ENCODE measurements around the gene TVP23C.
"Not testable (repeated sequence)": the region's sequence is repeated elsewhere in the genome, so short reads cannot be mapped to it uniquely, and the experiment has no call there.

Gene TVP23C

DNA sequence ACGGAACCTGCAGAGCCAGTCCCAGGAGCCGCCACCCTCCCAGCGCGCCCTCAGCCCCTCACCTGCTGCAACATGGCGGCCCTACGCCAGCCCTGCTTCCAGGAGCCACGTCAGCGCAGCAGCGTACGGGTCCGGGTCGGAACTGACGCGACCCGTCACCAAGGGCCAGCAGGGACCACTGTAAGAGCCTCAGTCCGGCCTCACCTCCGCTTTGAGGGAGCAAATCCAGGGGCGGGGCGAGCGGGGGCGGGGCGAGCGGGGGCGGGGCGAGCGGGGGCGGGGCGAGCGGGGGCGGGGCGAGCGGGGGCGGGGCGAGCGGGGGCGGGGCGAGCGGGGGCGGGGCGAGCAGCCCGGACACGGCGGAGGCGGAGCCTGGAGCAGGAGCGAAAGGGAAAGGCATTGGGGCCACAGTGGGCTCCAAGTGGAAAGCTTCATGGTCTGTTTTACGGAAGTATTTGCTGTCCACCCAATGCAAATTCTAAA lies at the start of gene TVP23C:
TVP23C (minus strand) TSS at position 109 of the 483 bp plus-strand sequence; CDS start at position 74, 35 bp downstream.
- DNase-seq = peak; percentile 18

DNA sequence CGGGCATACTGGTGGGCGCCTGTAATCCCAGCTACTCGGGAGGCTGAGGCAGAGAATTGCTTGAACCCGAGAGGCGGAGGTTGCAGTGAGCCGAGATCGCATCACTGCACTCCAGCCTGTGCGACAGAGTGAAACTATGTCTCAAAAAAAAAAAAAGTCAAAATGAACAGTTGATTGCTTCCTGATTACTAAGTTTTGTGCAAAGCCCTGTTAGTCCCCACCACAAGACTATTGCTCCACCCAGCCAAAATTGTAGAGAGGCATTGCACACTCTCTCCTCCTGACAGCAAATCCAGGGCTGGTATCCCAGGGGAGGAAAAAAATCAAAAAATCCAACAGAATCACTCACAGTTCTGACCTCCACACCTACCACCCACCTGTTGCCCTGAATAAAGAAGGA lies 29.7 kb upstream of the TVP23C start:
- DNase-seq = not testable (repeated sequence)

DNA sequence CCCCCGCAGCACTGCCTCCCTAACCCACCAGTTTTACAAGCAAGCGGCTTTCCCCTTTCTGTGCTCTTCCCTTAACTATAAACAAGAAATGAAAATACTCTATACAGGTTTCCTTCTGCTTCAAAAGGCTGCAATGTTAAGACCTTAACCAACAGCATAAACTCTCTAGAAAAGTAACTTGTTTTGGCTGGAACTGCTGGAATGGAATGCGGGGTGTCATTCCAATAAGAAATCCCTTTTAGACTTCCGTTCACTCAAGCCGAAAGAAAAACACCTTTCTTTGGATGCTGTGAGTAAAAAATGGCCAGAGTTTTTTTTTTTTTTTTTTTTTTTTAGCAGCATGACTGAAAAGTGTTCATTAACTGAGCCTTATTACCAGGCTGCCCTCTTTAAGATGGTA lies 28.7 kb upstream of the TVP23C start:
- DNase-seq = not testable (repeated sequence)

DNA sequence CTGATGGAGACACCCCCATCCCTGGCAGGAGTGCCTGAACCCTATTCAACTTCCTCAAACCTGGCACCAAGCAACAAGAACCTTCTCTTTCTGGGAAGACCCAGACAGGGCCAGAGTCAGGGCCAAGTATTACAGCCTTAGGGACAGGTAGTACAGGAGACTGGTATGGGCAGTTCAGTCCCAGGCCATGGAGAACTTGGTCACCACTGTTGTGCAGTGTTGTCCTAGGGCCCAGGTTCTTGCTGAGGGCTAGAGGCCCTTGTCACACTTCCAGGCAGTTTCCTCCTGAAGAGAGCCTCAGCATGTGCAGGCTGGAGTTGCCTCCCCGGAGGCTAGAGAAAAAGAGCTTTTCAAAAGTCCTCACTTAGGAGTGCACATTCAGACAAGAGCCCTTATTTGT lies 27.6 kb upstream of the TVP23C start:
- DNase-seq = not testable (repeated sequence)

DNA sequence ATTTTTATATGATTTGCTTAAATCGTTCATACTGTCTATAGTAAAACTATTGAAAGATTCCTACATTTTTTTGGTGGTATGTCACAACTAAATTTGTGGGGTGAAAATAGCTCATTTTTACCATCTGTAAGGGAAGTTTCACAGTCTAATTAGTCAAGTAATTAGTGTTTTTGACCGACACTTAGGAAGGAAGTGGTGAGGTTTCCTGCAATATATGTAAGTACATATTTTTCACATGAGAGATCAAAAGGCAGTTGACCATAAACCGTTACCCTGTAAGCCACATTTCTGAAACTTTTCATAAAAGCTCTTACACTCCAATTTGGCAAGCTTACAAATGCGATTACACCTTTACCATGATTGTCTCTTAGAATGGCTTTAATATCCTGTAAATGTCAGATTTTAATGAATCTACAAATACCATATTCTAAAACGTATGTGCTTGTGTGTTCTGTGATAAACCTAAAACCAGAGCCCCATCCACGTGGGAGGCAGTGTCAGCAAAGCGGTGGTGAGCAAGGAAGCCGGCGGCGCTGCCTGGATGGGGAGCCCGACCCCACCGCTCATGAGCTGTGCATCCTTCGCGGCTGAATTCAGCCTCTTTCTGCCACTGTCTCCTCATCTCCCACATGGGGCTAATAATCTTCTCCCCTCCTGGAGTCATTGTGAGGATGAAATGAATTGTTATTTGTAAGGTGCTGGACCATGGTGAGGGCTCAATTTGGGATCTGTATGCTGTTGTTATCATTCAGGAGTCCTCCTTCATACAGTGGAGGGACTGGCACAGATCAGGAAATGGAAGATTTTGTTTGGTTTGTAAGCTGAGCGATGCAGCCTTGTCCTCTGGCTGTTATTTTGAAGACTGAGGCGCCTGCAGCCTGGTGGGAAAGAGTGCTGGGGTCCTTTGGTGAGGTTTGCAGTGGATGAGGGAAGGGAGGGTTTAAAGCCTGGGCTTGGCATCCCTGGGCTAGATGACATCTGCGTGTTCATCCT lies 26.6 kb upstream of the TVP23C start:
- not testable (repeated sequence) for DNase-seq

DNA sequence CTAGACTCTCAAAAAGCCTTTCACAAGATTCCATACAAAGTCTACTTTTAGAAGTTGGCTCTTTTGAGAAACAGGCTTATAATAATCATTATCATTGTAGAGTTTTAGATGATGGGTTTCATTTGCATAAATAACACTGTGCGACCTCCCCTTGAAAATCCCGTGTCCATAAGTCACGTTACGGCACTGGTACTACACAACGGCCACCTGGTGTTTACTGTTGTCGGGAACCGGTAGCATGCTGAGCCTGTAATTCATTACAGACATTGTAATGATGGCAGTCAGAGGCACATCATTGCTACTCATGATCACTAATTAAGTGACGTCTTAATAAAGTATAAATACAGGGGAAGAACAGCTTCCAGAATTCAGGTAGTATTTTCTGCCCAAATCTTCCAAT lies 24.7 kb upstream of the TVP23C start:
- DNase-seq = not testable (repeated sequence)

DNA sequence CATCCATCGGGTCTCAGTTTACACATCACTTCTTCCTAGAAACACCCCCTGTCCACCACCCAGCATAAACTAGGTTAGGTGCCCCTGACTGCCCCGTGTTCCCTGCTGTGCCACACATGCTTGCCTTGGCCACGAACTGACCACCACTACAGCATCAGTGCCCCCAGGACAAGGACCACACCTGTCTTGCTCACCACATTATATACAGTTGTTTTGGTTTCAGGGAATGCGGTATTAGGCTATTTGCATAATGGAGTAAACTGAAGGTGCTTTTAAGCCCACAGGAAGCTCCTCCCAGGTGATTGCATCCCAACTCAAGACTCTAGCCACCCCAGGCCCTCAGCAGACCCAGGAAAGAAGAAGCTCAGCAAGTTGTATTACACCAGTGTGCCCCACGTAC lies 20.0 kb upstream of the TVP23C start:
- DNase-seq = not testable (repeated sequence)

DNA sequence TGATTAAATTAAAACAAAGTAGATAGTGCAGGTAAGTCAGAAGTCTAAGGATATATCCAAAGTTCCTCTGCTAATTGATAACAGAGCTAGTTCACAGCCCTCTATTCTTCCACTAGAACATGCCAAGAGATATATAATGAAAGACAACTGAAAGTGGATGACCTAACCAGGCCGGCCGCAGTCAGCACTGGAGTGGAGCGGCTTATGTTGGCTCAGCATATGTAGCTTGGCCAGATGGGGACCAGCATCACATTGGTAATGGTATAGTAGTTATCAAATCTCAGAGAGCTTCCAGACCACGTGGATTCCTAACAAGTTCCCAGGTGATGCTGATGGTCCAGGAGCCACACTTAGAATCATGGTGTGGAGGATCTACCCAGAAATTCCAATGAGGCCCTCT lies 18.2 kb upstream of the TVP23C start:
- not testable (repeated sequence) for DNase-seq

DNA sequence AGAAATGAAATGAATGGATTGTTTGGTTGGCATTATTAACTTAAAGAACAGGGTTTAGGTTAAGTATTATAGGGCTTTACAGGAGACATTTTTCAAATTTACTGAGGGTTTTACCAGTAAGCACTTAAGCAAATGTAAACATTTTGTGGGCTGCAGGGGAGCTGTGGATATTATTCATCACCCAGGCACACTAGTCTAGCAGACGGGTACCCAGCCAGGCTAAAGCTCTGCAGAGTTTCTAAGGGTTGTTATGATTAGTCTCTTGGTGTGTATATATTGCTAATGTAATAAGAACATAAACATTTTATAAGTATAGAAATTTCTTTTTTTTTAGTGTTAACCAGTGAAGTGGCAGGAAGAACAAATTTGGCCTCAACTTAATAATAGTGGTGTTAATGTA lies 13.6 kb upstream of the TVP23C start:
- DNase-seq = not testable (repeated sequence)

DNA sequence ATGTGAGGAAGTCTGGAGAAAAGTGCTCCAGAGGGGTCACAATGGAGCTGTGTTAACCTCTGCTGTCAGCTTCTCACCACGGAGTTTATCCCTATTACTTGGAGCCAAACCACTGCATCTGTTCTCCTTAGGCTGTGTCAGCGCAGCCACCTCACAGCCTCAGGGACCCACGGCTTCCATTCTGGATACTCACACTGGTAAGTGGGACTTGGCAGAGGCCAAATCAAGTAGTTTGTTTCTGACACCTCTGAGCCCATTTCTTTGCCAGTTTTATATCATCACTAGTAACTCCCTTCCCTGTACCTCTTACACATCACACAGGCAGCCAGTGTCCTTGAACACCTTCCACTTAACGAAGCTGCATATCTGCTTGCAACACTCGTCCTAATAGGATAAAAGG lies 11.4 kb upstream of the TVP23C start:
- not testable (repeated sequence) for DNase-seq

DNA sequence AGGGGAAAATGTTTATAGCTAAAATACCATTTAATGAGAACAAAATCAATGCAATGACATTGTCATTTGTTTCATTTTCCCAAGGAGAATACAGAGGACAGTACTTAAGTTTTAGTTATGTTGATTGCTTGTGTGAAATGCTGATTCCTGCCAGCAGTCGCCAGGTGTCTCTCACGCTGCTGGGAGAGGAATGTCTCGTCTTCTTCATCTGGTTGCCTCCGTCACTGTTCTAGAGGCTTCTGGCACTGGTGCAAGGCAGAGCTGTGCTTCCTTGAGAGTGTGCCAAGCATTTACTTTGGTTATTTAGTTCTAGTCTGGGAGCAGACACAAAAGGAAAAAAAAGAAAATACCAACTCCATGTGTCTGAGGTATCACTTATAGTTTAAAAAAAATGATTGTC lies 10.6 kb upstream of the TVP23C start:
- DNase-seq = not testable (repeated sequence)

DNA sequence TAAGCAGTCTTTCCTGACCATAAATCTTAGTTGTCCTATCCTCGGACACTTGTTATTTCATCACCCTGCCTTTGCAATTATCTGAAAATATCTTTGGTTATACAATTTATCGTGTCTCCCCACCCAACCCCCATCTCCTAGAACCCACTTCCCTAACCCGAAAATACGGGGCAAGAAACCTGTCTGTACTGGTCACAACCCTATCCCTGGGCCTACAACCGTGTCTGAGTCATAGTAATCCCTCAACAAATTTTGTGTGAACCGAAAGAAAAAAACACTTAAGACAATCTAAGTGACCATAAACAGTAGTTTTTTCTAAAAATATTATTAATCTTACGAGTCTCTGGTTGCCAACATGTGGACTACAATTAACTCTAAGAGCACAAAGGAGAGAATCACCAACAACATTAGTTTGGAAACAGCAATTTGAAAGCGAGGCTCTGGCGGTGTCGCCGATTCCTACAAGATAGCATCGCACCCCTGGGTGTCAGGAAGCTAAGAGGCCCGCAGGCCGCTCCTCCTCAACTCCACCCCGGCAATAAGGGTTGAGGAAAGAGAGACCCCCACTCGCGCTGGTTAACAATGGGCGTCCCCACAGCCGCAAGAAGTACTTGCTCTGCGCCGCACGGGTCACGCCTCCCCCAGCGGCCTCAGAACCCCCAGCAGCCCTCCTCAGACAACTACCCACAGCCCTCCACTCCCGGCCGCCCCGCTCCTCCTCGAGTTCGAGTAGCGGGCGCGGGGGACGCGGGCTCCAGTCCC lies 489 bp downstream of the TVP23C start:
- DNase-seq = not testable (repeated sequence)

DNA sequence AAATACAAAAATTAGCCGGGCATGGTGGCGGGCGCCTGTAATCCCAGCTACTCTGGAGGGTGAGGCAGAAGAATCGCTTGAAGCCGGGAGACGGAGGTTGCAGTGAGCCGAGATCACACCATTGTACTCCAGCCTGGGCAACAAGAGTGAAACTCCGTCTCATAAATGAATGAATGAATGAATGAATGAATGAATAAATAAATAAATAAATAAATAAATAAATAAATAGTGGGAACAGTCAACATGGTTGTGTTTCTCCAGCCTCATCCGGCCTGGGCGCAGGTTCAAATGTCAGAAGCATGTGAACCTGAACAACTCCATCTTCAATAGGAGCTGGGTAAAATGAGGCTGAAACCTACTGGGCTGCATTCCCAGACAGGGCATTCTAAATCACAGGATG lies 1.8 kb downstream of the TVP23C start:
- not testable (repeated sequence) for DNase-seq

DNA sequence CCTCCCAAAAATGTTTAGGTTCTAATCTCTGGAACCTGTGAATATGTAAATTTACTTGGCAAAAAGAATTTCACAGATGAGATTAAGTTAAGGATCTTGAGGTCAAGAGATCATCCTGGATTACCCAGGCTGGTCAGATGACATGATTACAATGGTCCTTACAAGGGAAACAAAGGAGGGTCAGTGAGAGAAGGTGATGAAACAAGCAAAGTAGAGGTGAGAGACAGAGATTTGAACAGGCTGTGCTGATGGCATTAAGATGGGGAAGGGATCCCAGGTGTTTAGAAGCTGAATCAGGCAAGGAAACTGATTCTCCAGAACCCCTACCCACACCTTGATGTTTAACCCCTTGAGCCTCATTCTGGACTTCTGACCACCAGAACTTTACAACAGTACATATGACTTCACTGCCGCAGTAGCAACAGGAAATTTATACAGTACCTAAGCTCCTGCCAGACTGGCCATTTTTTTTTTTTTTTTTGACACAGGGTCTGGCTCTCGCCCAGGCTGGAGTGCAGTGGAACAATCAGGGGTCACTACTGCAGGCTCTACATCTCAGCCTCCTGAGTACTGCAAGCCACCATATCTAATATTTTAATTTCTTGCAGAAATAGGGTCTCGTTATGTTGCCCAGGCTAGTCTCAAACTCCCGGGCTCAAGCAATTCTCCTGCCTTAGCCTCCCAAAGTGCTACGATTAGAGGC lies 4.7 kb downstream of the TVP23C start:
- DNase-seq = not testable (repeated sequence)

DNA sequence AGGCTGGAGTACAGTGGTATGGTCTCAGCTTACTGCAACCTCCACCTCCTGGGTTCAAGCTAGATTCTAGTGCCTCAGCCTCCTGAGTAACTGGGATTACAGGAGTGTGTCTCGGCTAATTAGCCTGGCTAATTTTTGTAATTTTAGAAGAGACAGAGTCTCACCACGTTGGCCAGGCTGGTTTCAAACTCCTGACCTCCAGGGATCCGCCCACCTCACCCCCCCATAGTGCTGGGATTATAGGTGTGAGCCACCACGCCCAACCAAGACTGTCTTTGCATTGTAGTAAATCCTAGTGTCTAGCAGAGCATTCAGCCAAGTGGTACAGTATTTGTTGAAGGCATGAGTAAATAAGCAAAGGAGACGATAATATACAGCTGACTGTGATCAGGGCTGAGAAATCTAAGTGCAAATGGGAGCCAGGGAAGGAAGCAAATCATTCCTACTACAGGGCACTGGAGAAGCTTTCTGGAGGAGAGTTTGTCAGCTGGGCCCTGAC lies 5.9 kb downstream of the TVP23C start:
- not testable (repeated sequence) for DNase-seq

DNA sequence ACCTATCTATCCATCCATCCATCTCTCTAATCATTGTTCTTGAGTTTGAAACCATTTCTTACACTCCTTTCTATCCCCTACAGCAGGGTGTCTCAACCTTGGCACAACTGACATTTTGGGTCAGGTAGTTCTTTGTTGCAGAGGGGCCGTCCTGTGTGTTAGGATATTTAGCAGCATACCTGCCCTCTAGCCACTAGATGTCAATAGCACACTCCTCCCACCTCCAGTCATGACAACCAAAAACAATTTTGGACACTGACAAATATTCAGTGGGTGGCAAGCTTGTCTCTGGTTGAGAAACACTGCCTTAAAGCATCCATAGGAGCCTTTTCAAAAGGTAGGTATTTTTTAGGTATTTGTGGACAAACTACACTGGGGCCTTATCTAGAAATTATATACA lies 10.4 kb downstream of the TVP23C start:
- not testable (repeated sequence) for DNase-seq

DNA sequence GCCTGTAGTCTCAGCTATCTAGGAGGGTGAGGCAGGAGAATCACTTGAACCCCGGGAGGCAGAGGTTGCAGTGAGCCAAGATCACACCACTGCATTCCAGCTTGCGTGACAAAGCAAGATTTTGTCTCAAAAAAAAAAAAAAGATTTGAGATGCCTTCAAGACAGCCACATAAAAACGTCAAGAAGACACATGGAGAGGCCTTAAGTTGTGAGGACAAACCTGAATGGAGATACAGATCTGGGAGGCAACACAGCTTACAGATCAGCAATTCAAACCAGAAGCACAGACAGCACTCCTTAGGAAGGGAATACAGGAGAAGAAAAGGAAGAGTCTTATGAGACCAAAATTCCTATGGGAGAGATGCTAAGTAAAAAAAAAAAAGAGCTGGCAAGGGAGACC lies 13.7 kb downstream of the TVP23C start:
- DNase-seq = not testable (repeated sequence)

DNA sequence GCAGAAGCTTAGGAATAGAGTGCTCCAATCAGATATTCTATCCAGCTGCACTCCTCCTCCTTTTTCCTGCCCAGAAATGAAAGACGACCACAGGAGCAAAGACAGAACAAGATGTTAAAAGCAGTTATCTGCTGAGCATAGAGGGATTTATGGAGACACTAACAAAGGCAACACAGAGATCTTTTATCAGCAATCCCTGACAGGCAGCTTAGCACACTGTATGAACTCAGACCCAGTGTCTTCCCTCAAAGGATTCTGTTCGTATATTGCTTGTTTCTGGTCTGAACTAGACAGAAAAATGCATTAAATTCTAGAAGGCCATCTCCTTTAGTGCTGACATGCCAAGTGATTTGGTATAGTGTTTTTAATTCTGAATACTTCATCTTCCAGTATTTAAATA lies 16.7 kb downstream of the TVP23C start:
- not testable (repeated sequence) for DNase-seq

DNA sequence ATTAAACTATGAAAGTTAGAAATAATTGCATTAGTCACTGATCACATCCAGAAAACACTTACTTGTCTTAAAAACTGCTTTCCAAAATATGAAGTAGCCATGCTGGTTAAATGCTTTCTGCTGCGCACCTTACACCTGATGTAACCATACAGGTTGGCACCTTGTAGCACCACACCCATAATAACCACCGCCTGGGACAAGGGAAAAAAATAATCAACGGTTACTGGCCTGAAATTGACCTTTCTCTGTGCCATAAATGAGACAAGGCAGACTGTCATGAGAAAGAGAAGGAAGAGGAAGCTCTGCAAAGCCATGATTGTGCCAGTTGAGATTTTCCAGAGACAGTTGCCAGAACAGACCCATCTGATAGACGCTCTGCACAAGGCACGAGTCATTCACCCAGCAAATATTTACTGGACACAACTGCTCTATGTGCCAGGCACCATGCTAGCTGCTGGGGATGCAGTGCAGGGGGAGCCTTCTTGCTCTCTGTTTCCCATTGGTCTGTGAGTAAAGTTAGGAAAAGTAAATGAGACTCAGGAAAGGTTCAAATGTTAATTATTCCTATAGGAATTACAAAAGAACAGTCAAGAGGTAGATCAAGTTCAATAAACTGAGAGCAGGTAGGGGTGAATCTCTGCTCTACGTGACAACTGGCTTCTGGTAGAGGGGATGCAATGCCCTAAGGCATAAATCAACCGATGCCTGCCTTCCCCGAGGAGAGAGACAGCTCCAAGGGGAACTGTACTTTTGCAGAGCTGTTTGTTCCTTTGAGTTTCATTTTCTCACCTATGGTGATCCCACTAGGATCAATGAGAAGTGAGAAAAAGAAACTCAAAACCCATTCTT lies 22.7 kb downstream of the TVP23C start:
- not testable (repeated sequence) for DNase-seq

DNA sequence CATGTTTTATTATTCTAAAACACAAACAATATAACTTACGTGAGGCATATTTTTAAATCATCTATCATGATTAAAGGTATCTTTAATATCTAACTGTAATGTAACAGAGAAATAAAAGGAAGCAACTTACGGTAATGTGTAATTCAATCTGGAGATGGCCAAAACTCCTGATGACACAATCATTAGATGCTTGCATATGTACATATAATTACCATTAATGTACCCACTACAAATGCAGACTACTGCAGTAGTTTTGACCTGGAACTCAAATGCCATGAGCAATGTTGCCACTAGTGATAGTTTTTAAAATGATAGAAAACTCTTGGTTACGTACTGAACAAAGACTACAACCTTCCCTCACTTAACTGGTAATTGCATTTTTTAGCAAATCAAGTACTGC lies 30.2 kb downstream of the TVP23C start:
- not testable (repeated sequence) for DNase-seq
